OCI-LY7 (cell line): Measurements from ENCODE around the gene PSMD3. TPM values are rescaled to one million over a fixed set of nuclear protein-coding genes. Genes with fewer than 3 reads are reported as not detected.

Source experiments
- BruUV-seq: library from RNA; stranded (reverse); fragments of 400-500 nt; replicated peaks from 2 replicates; lab custom pipeline; 2021; lab: Mats Ljungman, UMichigan
- CTCF ChIA-PET: fragments of 300-600 bp; sonication (Branson Sonifier 250); formaldehyde crosslinking; loops from one replicate; lab custom pipeline; 2022; ENCODE audit warnings: antibody characterized with exemption; ENCODE audit not compliant: unreplicated experiment; lab: Charles Lee
- POLR2A ChIA-PET: fragments of 300-600 bp; sonication (Branson Sonifier 250); formaldehyde crosslinking; loops from one replicate; lab custom pipeline; 2022; ENCODE audit warnings: antibody characterized with exemption; lab: Charles Lee
- DNase-seq: peaks from one replicate; pipeline ENCODE4 v3.0.0-alpha.2; 2015; ENCODE audit warnings: low spot score
- H2AFZ ChIP-seq: fragments of 200-600 bp; sonication (generic), shearing (Covaris generic); 2 replicates; pipeline ENCODE4 v1.6.1; 2014; ENCODE audit warnings: mild to moderate bottlenecking, antibody characterized with exemption, low read length, moderate library complexity
- H3K27ac ChIP-seq: fragments of 200-600 bp; sonication (generic); 2 replicates; pipeline ENCODE4 v1.5.1; 2014; ENCODE audit warnings: mixed run types, low read depth, mild to moderate bottlenecking, moderate library complexity, low read length, inconsistent platforms; ENCODE audit not compliant: poor library complexity, severe bottlenecking
- H3K36me3 ChIP-seq: fragments of 200-600 bp; sonication (generic); 2 replicates; pipeline ENCODE4 v1.6.1; 2014; ENCODE audit warnings: mild to moderate bottlenecking, antibody characterized with exemption, low read length, moderate library complexity, mixed read lengths; ENCODE audit not compliant: insufficient read depth
- H3K4me1 ChIP-seq: fragments of 200-600 bp; sonication (generic); 2 replicates; pipeline ENCODE4 v1.5.1; 2014; ENCODE audit warnings: mild to moderate bottlenecking, low read length; ENCODE audit not compliant: insufficient read depth, poor library complexity, severe bottlenecking
- H3K4me2 ChIP-seq: fragments of 200-600 bp; sonication (generic); 2 replicates; pipeline ENCODE4 v1.6.1; 2014; ENCODE audit warnings: mild to moderate bottlenecking, low read length
- H3K4me3 ChIP-seq: fragments of 200-600 bp; sonication (generic); 2 replicates; pipeline ENCODE4 v1.5.1; 2014; ENCODE audit warnings: mild to moderate bottlenecking, low read depth, low read length; ENCODE audit not compliant: poor library complexity, severe bottlenecking
- H3K79me2 ChIP-seq: fragments of 200-600 bp; sonication (generic); 2 replicates; pipeline ENCODE4 v1.6.1; 2016; ENCODE audit warnings: low read depth, mild to moderate bottlenecking, low read length, moderate library complexity, mixed read lengths; ENCODE audit not compliant: insufficient read depth
- H3K9me2 ChIP-seq: fragments of 200-600 bp; sonication (generic); 2 replicates; pipeline ENCODE4 v1.6.1; 2016; ENCODE audit warnings: mild to moderate bottlenecking, low read length, mixed read lengths; ENCODE audit not compliant: insufficient read depth
- H3K9me3 ChIP-seq: fragments of 200-600 bp; sonication (generic); 2 replicates; pipeline ENCODE4 v1.6.1; 2014; ENCODE audit warnings: mild to moderate bottlenecking, mixed run types, low read length, mixed read lengths
- H4K20me1 ChIP-seq: fragments of 200-600 bp; sonication (generic); 2 replicates; pipeline ENCODE4 v1.6.1; 2014; ENCODE audit warnings: mild to moderate bottlenecking, antibody characterized with exemption, low read length, moderate library complexity, mixed read lengths; ENCODE audit not compliant: insufficient read depth
- CTCF ChIP-seq: fragments of 200-600 bp; sonication (generic); conservative IDR thresholded peaks from 2 replicates; pipeline ENCODE4 v1.5.1; 2014; ENCODE audit warnings: mild to moderate bottlenecking, antibody characterized with exemption, low read length, moderate library complexity, mixed read lengths
- EZH2phosphoT487 ChIP-seq: fragments of 200-600 bp; sonication (generic); IDR thresholded peaks from 2 replicates; pipeline ENCODE4 v1.6.1; 2018; ENCODE audit warnings: low read depth, borderline replicate concordance, mild to moderate bottlenecking, mixed run types, antibody characterized with exemption, low read length, moderate library complexity, mixed read lengths
- intact Hi-C: fragments of 100-400 bp; cut with micrococcal nuclease; formaldehyde crosslinking; loops from one replicate; pipeline ENCODE4 v1.10.0; 2022; ENCODE audit not compliant: unreplicated experiment
- total RNA-seq, 2 experiments: library from RNA; depleted of rRNA in 1 of 2; stranded (reverse); fragments of >200 nt in 1 of 2; shearing (Covaris generic) in 1 of 2; gene quantifications; 2 replicates each; pipeline ENCODE4 v1.2.3, GENCODE V29; 2014 to 2022

The PSMD3 gene
- total RNA-seq, 2 experiments from 2014 or later = 149 to 150 TPM

- intact Hi-C loops = no loop called here
- TF ChIP-seq CTCF = no peak
- TF ChIP-seq EZH2phosphoT487 = no peak
- DNase-seq = no peak
- Histone ChIP-seq H3K9me2 (no peaks in the 10 kb centered on the region), H3K27ac (no peak overlapping the region), H3K4me1 (peaks cover 16% of the 10 kb centered on the region), H3K9me3 (no peaks in the 10 kb centered on the region), H2AFZ (no peak overlapping the region), H3K4me2 (no peak overlapping the region), H3K4me3 (no peak overlapping the region), H4K20me1 (no peaks in the 10 kb centered on the region), H3K36me3 (no peaks in the 10 kb centered on the region), H3K79me2 (no peaks in the 10 kb centered on the region)
- BruUV-seq = no TSS peak
- ChIA-PET POLR2A (interaction anchor here (0.6 to 0.7 kb wide), 3 partner anchors 11 to 186 kb away, joined by 3 to 4 read pairs (median 3); partner anchors contain the start of genes GSDMB and ORMDL3), CTCF (no interaction called here)
Observed at GRCh38 chr17:39938140-39938869, 42.3 kb upstream of the PSMD3 start.

GRCh38 chr17:39939106-39939505 is 41.5 kb upstream of the PSMD3 start:
- TF ChIP-seq EZH2phosphoT487 (no peak), CTCF (no peak)
- Histone ChIP-seq H3K9me2 (no peaks in the 10 kb centered on the region), H4K20me1 (no peaks in the 10 kb centered on the region), H3K4me2 (peak overlapping the region; percentile 54), H3K4me1 (peaks cover 24% of the 10 kb centered on the region), H3K36me3 (no peaks in the 10 kb centered on the region), H3K79me2 (no peaks in the 10 kb centered on the region), H2AFZ (peak overlapping the region; percentile 84; the same call in 1 of the 2 replicates), H3K27ac (peak overlapping the region; percentile 33), H3K9me3 (no peaks in the 10 kb centered on the region), H3K4me3 (peak overlapping the region; percentile 8)
- intact Hi-C loops = loop anchor here (1.0 kb wide), 1 partner anchor 41 kb away; the partner anchor contains the start of gene PSMD3
- no peak for DNase-seq
- CTCF ChIA-PET = interaction anchor here (1.5 kb wide), 1 partner anchor 14 kb away, joined by 4 read pairs; no protein-coding TSS in a partner anchor
- no TSS peak for BruUV-seq
- POLR2A ChIA-PET = interaction anchor here (0.7 kb wide), 2 partner anchors 20 to 21 kb away, joined by 3 to 6 read pairs; partner anchors contain the start of gene GSDMB
